Mesothelial cell of epicardium (in vitro differentiated cells): ENCODE results near the gene PPP2R2C. TPM values are rescaled to one million over a fixed set of nuclear protein-coding genes. Genes with fewer than 3 reads are reported as not detected.

Experiments
- DNase-seq, 2 experiments: peaks; one replicate each; pipeline ENCODE4 v3.0.0; 2021; ENCODE audit warnings: low spot score in 2 of 2; ENCODE audit not compliant: unreplicated experiment in 2 of 2
- H3K27ac Mint-ChIP-seq: 2 replicates; pipeline ENCODE4 v1.8.0; 2021; ENCODE audit warnings: mixed read lengths
- H3K27me3 Mint-ChIP-seq: 2 replicates; pipeline ENCODE4 v1.8.0; 2021; ENCODE audit warnings: low read depth, mixed read lengths
- H3K36me3 Mint-ChIP-seq: 2 replicates; pipeline ENCODE4 v1.8.0; 2021; ENCODE audit warnings: mixed read lengths
- H3K4me1 Mint-ChIP-seq: 2 replicates; pipeline ENCODE4 v1.8.0; 2021; ENCODE audit warnings: mixed read lengths
- H3K4me3 Mint-ChIP-seq: 2 replicates; pipeline ENCODE4 v1.8.0; 2021; ENCODE audit warnings: mild to moderate bottlenecking, moderate library complexity, mixed read lengths
- H3K9me3 Mint-ChIP-seq: 2 replicates; pipeline ENCODE4 v1.8.0; 2021; ENCODE audit warnings: mixed read lengths
- CTCF ChIP-seq: fragments of 200-600 bp; sonication (generic); IDR thresholded peaks from one replicate; pipeline ENCODE4 v1.5.0; 2021; ENCODE audit warnings: antibody characterized with exemption; ENCODE audit not compliant: unreplicated experiment
- total RNA-seq: library from RNA; stranded (reverse); gene quantifications from 3 replicates; pipeline ENCODE4 v1.2.1, GENCODE V29; 2021

Gene PPP2R2C
- total RNA-seq, 1 donor from 2014 or later: 5.2 TPM

GRCh38 chr4:6470502-6471306, 1.7 kb downstream of the PPP2R2C start:
- TF ChIP-seq CTCF: no peak
- H3K27ac Mint-ChIP-seq: no peak overlapping the region
- no peaks in the 10 kb centered on the region for H3K36me3 Mint-ChIP-seq
- peak in 1 of 2 experiments; percentile 51 for DNase-seq
- peak overlapping the region; percentile 56 for H3K4me3 Mint-ChIP-seq
- H3K4me1 Mint-ChIP-seq: no peaks in the 10 kb centered on the region
- H3K27me3 Mint-ChIP-seq: peaks cover 90% of the 10 kb centered on the region
- no peaks in the 10 kb centered on the region for H3K9me3 Mint-ChIP-seq

- no peak for TF ChIP-seq CTCF
- Mint-ChIP-seq H3K36me3 (no peaks in the 10 kb centered on the region), H3K27me3 (peaks cover 89% of the 10 kb centered on the region), H3K27ac (no peak overlapping the region), H3K4me3 (peak overlapping the region; percentile 56), H3K4me1 (no peaks in the 10 kb centered on the region), H3K9me3 (no peaks in the 10 kb centered on the region)
- DNase-seq: no peak
Measured at GRCh38 chr4:6469898-6470501, 2.4 kb downstream of the PPP2R2C start.

- no peak overlapping the region for H3K27ac Mint-ChIP-seq
- no peaks in the 10 kb centered on the region for H3K4me1 Mint-ChIP-seq
- H3K36me3 Mint-ChIP-seq: no peaks in the 10 kb centered on the region
- no peak for TF ChIP-seq CTCF
- peaks cover 90% of the 10 kb centered on the region for H3K27me3 Mint-ChIP-seq
- DNase-seq: no peak
- no peak overlapping the region for H3K4me3 Mint-ChIP-seq
- H3K9me3 Mint-ChIP-seq: no peaks in the 10 kb centered on the region
Measured at GRCh38 chr4:6469144-6469543, 3.3 kb downstream of the PPP2R2C start.

- peaks cover 89% of the 10 kb centered on the region for H3K27me3 Mint-ChIP-seq
- H3K27ac Mint-ChIP-seq: no peak overlapping the region
- H3K9me3 Mint-ChIP-seq: no peaks in the 10 kb centered on the region
- H3K4me3 Mint-ChIP-seq: no peak overlapping the region
- no peaks in the 10 kb centered on the region for H3K4me1 Mint-ChIP-seq
- no peak for TF ChIP-seq CTCF
- no peaks in the 10 kb centered on the region for H3K36me3 Mint-ChIP-seq
- peak in 1 of 2 experiments; percentile 11 for DNase-seq
Measured at GRCh38 chr4:6468376-6468775, 4.0 kb downstream of the PPP2R2C start.

- Mint-ChIP-seq H3K4me3 (no peak overlapping the region), H3K4me1 (no peaks in the 10 kb centered on the region), H3K27me3 (peaks cover 87% of the 10 kb centered on the region), H3K27ac (no peak overlapping the region), H3K9me3 (no peaks in the 10 kb centered on the region), H3K36me3 (no peaks in the 10 kb centered on the region)
- DNase-seq: peak in 1 of 2 experiments; percentile 17
- no peak for TF ChIP-seq CTCF
Measured at GRCh38 chr4:6467600-6467999, 4.8 kb downstream of the PPP2R2C start.
